Stimulated activated CD4-positive, alpha-beta T cell treated with anti-CD3 and anti-CD28 coated beads, Interleukin-2, amount 100 ng/mL, for 24 hours (primary cell): ENCODE measurements around the gene ZDHHC3.

ENCODE experiments used
- DNase-seq, 2 donors: peaks; one replicate each; pipeline ENCODE4 v3.0.0-alpha.2; 2020

The ZDHHC3 gene

DNA sequence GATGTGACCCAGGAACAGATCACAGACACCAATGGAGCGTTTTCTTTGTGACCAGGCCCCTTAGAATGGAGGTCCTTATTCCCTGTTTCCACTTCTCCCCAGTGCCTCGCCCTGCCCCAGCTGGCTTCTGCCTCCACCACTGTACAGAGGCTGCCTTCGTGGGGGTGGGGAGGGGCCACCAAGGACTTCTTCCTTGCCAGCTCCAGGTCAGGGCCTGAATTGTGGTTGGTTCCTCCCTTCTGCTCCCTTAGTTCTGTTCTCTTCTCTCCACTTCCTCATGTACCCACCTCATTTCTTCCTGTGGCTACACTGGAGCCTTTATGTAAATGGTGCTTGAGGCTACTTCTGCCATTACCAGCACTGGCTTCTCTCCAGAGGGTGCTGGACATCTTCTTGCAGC is 85.1 kb downstream of the ZDHHC3 start:
- DNase-seq = no peak

DNA sequence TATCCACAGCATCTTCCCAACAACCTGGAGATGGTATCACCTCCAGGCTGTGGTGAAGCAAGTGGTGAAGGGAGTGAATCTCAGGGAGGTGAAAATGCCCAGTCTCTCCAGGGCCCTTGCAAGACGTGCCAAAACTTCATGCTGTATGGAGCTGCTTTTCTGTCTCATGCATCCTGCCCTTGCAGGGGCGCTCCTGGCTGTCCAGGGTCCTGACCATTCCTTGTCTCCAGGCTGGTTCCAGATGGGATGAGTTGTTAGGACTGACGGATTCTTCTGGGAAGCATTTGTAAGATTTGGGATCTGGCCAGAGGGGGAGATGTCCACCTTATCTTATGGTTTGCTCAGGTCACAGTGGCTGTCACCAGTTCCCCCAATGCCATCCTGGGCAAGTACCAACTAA is 85.7 kb downstream of the ZDHHC3 start:
- DNase-seq = no peak

DNA sequence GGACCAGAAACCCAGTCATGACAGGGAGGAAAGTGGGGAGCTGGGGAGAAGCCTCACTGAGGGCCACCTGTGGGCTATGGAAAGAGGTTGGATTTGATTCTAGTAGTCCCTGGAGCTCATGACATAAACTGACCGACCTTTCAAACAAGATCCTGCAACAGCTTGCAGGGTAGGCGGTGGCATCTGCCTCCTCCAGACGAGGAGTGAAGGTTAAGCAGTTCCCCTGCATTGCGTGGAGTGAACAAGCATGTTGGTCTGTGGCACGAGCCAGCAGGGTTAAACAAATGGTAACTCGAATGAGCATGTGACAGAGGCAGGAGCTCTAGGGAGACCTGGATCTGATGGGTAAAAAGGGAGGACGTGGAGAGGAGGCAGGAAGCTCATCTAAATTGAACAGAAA is 88.9 kb downstream of the ZDHHC3 start:
- no peak for DNase-seq

DNA sequence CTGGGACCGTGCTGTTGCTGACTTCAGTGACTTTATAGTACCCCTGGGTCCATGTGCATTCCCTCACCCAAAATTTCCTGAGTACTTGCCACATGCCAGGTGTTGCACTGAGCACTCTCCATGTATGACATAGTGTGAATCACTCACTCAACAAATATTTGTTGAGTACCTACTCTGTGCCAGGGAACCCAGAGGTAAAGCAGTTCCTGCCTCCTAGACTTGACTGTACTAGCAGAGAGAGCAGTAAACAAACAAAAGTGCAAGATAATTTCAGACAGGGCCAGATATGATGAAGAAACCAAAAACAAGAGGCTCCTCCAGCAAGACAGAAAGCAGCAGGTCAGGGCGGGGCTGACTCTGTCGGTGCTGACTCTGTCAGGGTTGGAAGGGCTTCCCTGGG is 89.4 kb downstream of the ZDHHC3 start:
- DNase-seq = no peak

DNA sequence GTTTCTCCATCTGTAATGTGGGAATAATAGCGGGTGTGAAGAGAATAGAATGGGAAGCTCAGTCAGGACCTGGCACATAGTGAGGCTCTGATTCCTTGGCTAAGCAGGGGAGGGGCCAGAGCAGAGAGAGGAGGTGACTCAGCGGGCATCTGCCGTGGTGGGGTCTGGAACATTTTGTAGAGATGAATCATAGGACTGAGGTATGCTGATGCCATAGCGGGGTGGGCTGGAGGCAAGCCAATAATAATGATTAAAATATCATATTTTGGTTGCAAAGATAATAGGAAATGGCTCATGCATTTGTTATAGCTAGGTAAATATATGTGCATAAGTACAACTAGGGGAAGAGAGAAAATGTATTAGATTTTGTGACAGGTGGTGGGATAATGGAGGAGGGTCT is 90.4 kb downstream of the ZDHHC3 start:
- DNase-seq = no peak

DNA sequence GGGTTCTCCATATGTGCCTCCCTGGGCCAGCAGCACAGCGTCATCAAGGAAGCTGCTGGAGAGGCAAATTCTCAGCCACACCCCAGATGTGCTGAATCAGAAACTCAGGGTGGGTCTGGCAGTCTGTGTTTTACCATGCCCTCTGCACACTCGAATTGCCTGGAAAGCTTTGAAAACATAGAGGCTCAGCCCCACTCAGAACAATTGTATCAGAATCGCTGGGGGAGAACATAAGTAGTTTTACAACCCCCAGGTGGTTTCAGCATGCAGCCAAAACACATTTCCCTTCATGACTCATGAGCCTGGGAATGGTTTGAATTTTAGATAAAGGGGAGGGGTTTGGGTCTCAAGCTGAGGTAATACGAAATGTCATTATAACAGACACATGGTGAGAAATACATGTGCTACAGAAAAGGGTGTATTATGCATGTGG is 92.0 kb downstream of the ZDHHC3 start:
- no peak for DNase-seq

DNA sequence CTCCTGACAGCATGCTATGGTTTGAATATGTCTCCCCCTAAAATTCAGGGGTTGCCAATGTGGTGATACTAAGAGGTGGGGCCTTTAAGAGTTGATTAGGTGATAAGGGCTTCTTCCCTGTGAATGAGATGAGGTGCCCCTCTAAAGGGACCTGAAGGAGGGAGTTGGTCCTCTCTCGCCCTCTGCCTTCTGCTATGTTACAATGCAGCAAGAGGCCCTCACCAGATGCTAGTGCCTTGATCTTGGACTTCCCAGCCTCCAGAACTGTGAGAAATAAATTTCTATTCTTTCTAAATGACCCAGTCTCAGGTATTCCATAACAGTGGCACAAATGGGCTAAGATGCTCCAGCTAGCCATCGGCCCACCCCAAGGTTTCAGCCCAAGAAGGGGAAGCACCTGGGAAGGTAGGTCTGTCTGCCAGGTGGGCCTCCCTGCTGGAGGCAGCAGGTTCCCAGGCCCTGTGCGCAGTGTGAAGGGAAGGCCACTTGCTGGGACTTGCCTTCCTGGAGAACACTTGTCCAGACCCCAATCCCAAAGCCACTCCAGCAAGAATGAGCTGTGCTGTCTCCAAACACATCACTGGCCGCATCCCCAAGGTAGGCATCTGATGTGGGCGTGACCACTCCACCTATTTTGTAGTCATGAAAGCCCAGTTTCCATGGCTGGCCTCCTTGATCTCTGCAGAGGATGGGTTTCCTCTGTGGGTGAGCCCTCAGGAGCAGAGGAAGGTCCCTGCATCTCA is 92.6 kb downstream of the ZDHHC3 start:
- DNase-seq = no peak

DNA sequence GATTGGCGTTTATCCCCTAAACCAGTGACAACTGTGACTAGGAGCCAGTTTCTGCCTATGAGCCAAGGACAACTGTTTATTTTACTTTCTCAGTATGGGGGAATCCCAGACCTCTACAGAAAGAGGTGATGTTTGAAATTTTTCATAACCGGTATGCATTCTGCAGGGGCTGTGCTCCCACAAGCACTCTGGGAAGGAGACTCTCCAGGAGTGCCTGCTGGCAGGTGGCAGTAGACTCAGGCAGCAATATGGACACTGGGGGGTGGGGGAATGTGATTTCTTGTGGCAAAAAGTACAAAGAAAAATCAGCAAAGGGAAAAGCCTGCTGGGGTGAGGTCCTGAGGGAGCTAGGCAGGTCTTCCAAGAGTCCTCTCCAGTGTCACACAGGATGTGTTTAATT is 95.7 kb downstream of the ZDHHC3 start:
- no peak for DNase-seq

DNA sequence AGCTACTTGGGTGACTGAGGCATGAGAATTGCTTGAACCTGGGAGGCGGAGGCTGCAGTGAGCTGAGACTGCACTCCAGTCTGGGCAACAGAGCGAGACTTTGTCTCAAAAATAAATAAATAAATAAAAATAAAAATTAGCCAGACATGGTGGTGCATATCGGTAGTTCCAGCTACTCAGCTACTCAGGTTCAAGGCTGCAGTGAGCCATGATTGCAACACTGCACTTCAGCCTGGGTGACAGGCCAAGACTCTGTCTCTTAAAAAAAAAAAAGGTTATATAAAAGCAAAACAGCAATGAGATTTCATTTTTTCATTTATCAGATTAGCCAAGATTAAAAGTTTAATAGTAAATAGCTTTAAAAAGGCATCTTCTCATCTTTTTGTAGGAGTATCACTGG is 98.6 kb downstream of the ZDHHC3 start:
- DNase-seq = no peak

DNA sequence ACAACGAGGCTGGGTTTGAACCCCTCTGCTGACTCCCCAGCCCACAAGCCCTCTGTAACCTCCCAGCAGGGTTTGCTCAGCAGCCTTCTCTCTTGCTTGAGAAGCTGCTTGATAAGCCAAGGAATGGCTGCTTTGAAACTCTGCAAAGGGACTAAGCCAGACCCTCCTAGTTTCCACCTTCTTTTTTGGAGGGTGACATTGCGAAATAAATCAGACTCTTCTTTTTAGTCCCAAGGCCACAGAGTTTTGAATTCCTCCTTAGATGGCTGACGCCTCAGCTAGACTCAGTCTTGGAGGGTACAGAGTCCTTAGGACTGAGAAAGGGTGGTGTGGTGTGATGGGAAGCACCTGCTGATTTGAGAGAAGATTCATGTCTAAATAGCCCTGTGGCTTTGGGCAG is 100.4 kb downstream of the ZDHHC3 start:
- DNase-seq = no peak
